Breast epithelium (tissue), 4 donors: Measurements from ENCODE around the gene CBLB. TPM values are rescaled to one million over a fixed set of nuclear protein-coding genes. Genes with fewer than 3 reads are reported as not detected.

Source experiments
- DNase-seq, 2 donors: peaks; one replicate each; pipeline ENCODE4 v3.0.0-alpha.2; 2019; ENCODE audit warnings: low spot score in 2 of 2
- H3K27ac ChIP-seq, 2 donors: fragments of 200-600 bp; sonication (generic) in 1 of 2; one replicate each; pipeline ENCODE4 v1.5.1; 2016 to 2019; ENCODE audit warnings: mild to moderate bottlenecking in 1 of 2
- H3K27me3 ChIP-seq, 2 donors: fragments of 200-600 bp; sonication (generic) in 1 of 2; one replicate each; pipeline versions ENCODE4 v1.5.1 to v1.6.0; 2017 to 2019; ENCODE audit warnings: control low read depth in 1 of 2, mild to moderate bottlenecking in 1 of 2
- H3K36me3 ChIP-seq: fragments of 200-600 bp; one replicate; pipeline ENCODE4 v1.5.1; 2019
- H3K4me1 ChIP-seq, 2 donors: fragments of 200-600 bp; sonication (generic); one replicate each; pipeline ENCODE4 v1.5.1; 2016 to 2019; ENCODE audit warnings: control low read depth in 1 of 2
- H3K4me3 ChIP-seq, 3 donors: fragments of 200-600 bp; sonication (generic); 1 replicate in 2 of 3; 2 replicates in 1 of 3; pipeline ENCODE4 v1.5.1; 2016 to 2019; ENCODE audit warnings: mild to moderate bottlenecking in 3 of 3, moderate library complexity in 2 of 3
- H3K9me3 ChIP-seq, 2 donors: fragments of 200-600 bp; sonication (generic) in 1 of 2; one replicate each; pipeline ENCODE4 v1.5.1; 2016 to 2019; ENCODE audit warnings: control low read depth in 1 of 2
- POLR2A ChIP-seq: fragments of 450-650 bp; IDR thresholded peaks from one replicate; pipeline ENCODE4 v1.6.1; 2016; ENCODE audit warnings: antibody characterized with exemption, mild to moderate bottlenecking, moderate library complexity
- POLR2AphosphoS5 ChIP-seq, 3 donors: sonication (generic); formaldehyde crosslinking; IDR thresholded peaks; one replicate each; pipeline ENCODE4 v1.6.1; 2017; ENCODE audit warnings: antibody characterized with exemption in 3 of 3
- intact Hi-C: fragments of 100-400 bp; cut with DNase I; formaldehyde crosslinking; loops from one replicate; pipeline ENCODE4 v1.15.1; 2023; ENCODE audit warnings: low total_unique reads
- total RNA-seq, 3 donors: library from RNA; depleted of rRNA; stranded (reverse); fragments of >200 nt; gene quantifications; one replicate each; pipeline ENCODE4 v1.1.0, GENCODE V29; 2016
- TF ChIP-seq, protein P1 (sequence below), 3 donors: fragments of 450-650 bp; IDR thresholded peaks; one replicate each; pipeline ENCODE4 v1.5.1; 2016 to 2017; ENCODE audit warnings: antibody characterized with exemption in 3 of 3, mild to moderate bottlenecking in 3 of 3, moderate library complexity in 3 of 3

CBLB gene
- total RNA-seq, 3 donors from 2014 or later, result 57.7 to 107 (median 70.8) TPM

GRCh38 chr3:105691053-105691452, 177.8 kb downstream of the CBLB start:
- no peak for DNase-seq
- peak overlapping the region in 1 of 2 donors; percentile 19 for H3K27ac ChIP-seq
- H3K27me3 ChIP-seq, result no peaks in the 10 kb centered on the region
- no peaks in the 10 kb centered on the region for H3K9me3 ChIP-seq
- TF ChIP-seq POLR2AphosphoS5 (IDR thresholded peaks at IDR 0.05), result no peak
- no peak for TF ChIP-seq POLR2A
- TF ChIP-seq, protein P1, sequence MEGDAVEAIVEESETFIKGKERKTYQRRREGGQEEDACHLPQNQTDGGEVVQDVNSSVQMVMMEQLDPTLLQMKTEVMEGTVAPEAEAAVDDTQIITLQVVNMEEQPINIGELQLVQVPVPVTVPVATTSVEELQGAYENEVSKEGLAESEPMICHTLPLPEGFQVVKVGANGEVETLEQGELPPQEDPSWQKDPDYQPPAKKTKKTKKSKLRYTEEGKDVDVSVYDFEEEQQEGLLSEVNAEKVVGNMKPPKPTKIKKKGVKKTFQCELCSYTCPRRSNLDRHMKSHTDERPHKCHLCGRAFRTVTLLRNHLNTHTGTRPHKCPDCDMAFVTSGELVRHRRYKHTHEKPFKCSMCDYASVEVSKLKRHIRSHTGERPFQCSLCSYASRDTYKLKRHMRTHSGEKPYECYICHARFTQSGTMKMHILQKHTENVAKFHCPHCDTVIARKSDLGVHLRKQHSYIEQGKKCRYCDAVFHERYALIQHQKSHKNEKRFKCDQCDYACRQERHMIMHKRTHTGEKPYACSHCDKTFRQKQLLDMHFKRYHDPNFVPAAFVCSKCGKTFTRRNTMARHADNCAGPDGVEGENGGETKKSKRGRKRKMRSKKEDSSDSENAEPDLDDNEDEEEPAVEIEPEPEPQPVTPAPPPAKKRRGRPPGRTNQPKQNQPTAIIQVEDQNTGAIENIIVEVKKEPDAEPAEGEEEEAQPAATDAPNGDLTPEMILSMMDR (IDR thresholded peaks at IDR 0.05), result no peak
- no peaks in the 10 kb centered on the region for H3K4me1 ChIP-seq
- no peak overlapping the region for H3K4me3 ChIP-seq
- intact Hi-C loops, result no loop called here
- no peaks in the 10 kb centered on the region for H3K36me3 ChIP-seq

- Histone ChIP-seq H3K27ac (no peak overlapping the region), H3K9me3 (no peaks in the 10 kb centered on the region), H3K36me3 (no peaks in the 10 kb centered on the region), H3K27me3 (no peaks in the 10 kb centered on the region), H3K4me1 (no peaks in the 10 kb centered on the region), H3K4me3 (no peak overlapping the region)
- TF ChIP-seq POLR2AphosphoS5 (IDR thresholded peaks at IDR 0.05), result no peak
- TF ChIP-seq, protein P1 (IDR thresholded peaks at IDR 0.05), result no peak
- TF ChIP-seq POLR2A, result no peak
- intact Hi-C loops, result no loop called here
- DNase-seq, result no peak
Measured at GRCh38 chr3:105688821-105689220, 180.0 kb downstream of the CBLB start.

DNA sequence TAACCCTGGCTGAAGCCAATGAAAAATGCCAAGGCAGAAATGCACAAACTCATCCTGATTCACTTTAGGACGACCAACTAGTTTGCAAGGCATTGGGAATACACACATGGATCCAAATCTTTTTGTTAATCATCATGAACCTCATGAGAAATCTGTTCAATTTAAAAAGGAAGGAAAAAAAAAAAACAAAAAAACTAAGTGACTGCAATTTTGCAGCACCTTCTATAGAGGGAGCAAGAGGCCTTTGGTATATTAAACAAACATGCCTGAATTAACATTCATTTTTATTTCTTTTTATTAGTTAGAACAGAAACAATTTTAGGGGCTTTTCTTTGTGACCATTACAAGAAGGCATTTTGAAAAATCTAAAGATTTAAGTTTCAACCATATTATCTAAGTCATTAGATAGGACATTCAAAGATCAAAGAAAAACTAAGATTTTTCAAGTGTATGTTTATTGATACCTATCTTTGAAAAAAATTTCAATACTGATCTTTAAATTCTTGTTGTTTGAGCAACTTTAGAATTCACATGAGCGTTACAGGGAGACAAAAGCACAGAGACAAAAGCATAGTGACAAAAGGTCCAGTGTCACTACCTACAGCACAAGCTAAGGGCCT, 182.4 kb downstream of the CBLB start:
- no peak overlapping the region for H3K27ac ChIP-seq
- TF ChIP-seq POLR2A, result no peak
- TF ChIP-seq, protein P1 (IDR thresholded peaks at IDR 0.05), result peak in 2 of 3 donors; percentile 56 to 68
- intact Hi-C loops, result no loop called here
- no peaks in the 10 kb centered on the region for H3K36me3 ChIP-seq
- DNase-seq, result no peak
- H3K4me1 ChIP-seq, result no peaks in the 10 kb centered on the region
- H3K4me3 ChIP-seq, result no peak overlapping the region
- H3K9me3 ChIP-seq, result no peaks in the 10 kb centered on the region
- H3K27me3 ChIP-seq, result no peaks in the 10 kb centered on the region

DNA sequence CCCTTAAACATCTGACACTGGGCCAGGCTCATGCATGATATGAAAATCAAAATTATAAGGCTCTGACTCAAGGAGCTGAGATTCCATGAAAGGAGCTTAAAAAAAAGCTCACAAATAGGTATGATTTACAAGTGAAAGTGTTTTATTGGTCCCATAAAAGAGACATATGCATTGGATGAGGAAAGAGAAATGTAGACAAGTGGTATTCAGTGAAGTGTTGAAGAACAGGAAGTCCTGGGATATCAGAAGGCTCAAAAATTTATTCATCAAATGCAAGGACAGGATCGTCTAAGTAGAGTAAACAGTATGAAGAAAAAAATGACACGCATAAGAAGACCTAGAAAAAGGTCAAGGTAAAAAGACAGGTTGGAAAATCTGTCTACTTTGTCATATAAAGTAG, 188.9 kb downstream of the CBLB start:
- DNase-seq, result no peak
- Histone ChIP-seq H3K27me3 (no peaks in the 10 kb centered on the region), H3K9me3 (no peaks in the 10 kb centered on the region), H3K36me3 (no peaks in the 10 kb centered on the region), H3K4me1 (no peaks in the 10 kb centered on the region), H3K4me3 (no peak overlapping the region), H3K27ac (no peak overlapping the region)
- TF ChIP-seq POLR2AphosphoS5 (IDR thresholded peaks at IDR 0.05) (no peak), POLR2A (no peak)
- TF ChIP-seq, protein P1 (IDR thresholded peaks at IDR 0.05), result no peak
- intact Hi-C loops, result no loop called here

DNA sequence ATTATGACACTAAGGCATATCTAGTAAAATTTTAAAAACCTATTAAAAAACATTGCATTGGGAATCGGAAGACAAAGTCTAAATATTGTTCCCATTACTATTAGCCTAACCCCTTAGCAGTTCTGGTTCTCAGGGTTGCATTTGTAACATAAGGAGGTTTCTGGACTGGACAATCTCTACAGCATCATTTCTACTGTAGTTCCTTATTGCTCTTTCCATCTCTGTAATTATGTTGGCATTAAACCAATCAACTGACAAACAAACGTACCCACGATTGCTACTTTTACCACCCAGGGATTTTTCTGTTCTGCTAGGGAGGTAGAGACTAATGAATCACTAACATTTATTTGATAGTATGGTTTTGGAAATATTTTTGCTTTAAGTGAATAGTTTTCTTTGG, 190.8 kb downstream of the CBLB start:
- Histone ChIP-seq H3K4me1 (no peaks in the 10 kb centered on the region), H3K4me3 (no peak overlapping the region), H3K27me3 (no peaks in the 10 kb centered on the region), H3K27ac (no peak overlapping the region), H3K36me3 (no peaks in the 10 kb centered on the region), H3K9me3 (no peaks in the 10 kb centered on the region)
- no peak for DNase-seq
- TF ChIP-seq, protein P1 (IDR thresholded peaks at IDR 0.05), result no peak
- no peak for TF ChIP-seq POLR2A
- TF ChIP-seq POLR2AphosphoS5 (IDR thresholded peaks at IDR 0.05), result no peak
- intact Hi-C loops, result no loop called here
